ENCODE measurements around the gene TOR2A.
A peak's percentile ranks its signal among the peaks of the same experiment; 100 is the strongest.

Gene TOR2A

GRCh38 chr9:127734247-127734746, 797 bp downstream of the TOR2A start:
- TF ChIP-seq, protein P1, sequence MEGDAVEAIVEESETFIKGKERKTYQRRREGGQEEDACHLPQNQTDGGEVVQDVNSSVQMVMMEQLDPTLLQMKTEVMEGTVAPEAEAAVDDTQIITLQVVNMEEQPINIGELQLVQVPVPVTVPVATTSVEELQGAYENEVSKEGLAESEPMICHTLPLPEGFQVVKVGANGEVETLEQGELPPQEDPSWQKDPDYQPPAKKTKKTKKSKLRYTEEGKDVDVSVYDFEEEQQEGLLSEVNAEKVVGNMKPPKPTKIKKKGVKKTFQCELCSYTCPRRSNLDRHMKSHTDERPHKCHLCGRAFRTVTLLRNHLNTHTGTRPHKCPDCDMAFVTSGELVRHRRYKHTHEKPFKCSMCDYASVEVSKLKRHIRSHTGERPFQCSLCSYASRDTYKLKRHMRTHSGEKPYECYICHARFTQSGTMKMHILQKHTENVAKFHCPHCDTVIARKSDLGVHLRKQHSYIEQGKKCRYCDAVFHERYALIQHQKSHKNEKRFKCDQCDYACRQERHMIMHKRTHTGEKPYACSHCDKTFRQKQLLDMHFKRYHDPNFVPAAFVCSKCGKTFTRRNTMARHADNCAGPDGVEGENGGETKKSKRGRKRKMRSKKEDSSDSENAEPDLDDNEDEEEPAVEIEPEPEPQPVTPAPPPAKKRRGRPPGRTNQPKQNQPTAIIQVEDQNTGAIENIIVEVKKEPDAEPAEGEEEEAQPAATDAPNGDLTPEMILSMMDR (IDR thresholded peaks at IDR 0.05), result peak; percentile 91

- TF ChIP-seq, protein P1 (IDR thresholded peaks at IDR 0.05), result no peak
Observed at GRCh38 chr9:127733614-127734013, 1.5 kb downstream of the TOR2A start.

- TF ChIP-seq, protein P1 (IDR thresholded peaks at IDR 0.05), result no peak
Observed at GRCh38 chr9:127732444-127732843, 2.6 kb downstream of the TOR2A start.

DNA sequence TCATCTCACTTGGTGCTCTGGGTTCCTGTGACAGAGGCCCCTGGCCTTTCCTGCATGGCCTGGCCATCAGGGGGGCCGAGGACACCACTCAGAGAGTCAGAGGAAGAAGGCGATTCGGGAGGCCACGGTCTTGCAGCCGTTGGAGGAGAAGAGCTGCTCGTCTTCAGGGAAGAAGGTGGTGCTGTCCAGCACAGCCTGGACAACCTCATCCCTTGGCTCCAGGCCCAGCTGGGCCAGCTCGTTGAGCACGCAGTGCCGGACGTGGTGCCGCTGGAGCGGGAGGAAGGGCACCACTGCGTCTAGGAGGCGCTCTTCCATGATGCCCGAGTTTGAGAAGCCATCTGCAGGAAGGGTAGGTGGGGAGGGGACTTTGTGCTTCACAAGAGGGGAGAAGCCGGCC, 3.2 kb downstream of the TOR2A start:
- TF ChIP-seq, protein P1 (IDR thresholded peaks at IDR 0.05), result no peak

- TF ChIP-seq, protein P1 (IDR thresholded peaks at IDR 0.05), result no peak
Observed at GRCh38 chr9:127730799-127731410, 4.2 kb downstream of the TOR2A start.

GRCh38 chr9:127730262-127730661, 4.8 kb downstream of the TOR2A start:
- TF ChIP-seq, protein P1 (IDR thresholded peaks at IDR 0.05), result no peak

GRCh38 chr9:127729522-127730256, 5.4 kb downstream of the TOR2A start:
- TF ChIP-seq, protein P1 (IDR thresholded peaks at IDR 0.05), result no peak
